Esophagus muscularis mucosa (tissue), 3 donors: ENCODE results near the gene DOCK4.

Experiments used
- CTCF ChIP-seq, 3 experiments: fragments of 200-600 bp in 2 of 3; fragments of 450-650 bp in 1 of 3; sonication (generic) in 2 of 3; IDR thresholded peaks; one replicate each; pipeline ENCODE4 v1.5.1; 2017 to 2019; ENCODE audit warnings: antibody characterized with exemption in 3 of 3, mild to moderate bottlenecking in 2 of 3, moderate library complexity in 1 of 3
- POLR2AphosphoS5 ChIP-seq, 2 donors: sonication (generic); formaldehyde crosslinking; IDR thresholded peaks; one replicate each; pipeline ENCODE4 v1.6.1; 2017; ENCODE audit warnings: antibody characterized with exemption in 2 of 2

DNA sequence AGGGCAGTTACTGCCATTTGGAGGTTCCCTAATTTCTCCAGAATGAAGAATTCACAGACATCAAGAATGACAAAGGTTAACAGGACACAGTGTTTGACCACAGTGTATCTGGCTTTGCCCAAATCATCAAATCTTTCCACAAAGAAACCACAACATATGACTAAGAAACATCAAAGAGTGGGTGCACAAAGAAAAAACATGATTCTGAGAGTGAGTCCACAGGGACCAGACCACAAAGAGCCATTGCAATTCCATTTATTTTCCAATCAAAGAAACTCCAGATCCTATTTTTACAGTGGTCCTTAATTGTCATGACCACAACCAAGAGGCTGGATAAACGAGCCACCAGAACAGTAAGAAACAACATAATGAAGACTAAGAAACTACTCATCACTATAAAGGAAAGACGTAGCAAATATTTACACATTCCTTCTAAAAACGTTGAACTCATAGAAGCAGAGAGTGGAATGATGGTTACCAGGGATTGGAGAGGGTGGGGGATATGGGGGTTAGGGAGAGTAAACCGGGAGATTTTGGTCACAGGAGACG, 286.5 kb downstream of the DOCK4 start:
- TF ChIP-seq CTCF (IDR thresholded peaks at IDR 0.05) = no peak
- no peak for TF ChIP-seq POLR2AphosphoS5 (IDR thresholded peaks at IDR 0.05)
